Endothelial cell of umbilical vein (primary cell): ENCODE results near the gene RASGRF2. TPM values are rescaled to one million over a fixed set of nuclear protein-coding genes. Genes with fewer than 3 reads are reported as not detected.

Experiments
- BruUV-seq: library from RNA; stranded (reverse); fragments of 400-500 nt; replicated peaks from 2 replicates; lab custom pipeline; 2021; lab: Mats Ljungman, UMichigan
- CTCF ChIA-PET: fragments of 300-600, 350-600 bp; sonication (Branson Sonifier 250); formaldehyde crosslinking; loops from one replicate; lab custom pipeline; 2021; ENCODE audit warnings: antibody characterized with exemption, inconsistent platforms; lab: Charles Lee
- POLR2A ChIA-PET: fragments of 300-600, 350-600 bp; sonication (Branson Sonifier 250); formaldehyde crosslinking; loops from one replicate; lab custom pipeline; 2021; ENCODE audit warnings: antibody characterized with exemption, inconsistent platforms; lab: Charles Lee
- DNase-seq: peaks from one replicate; pipeline ENCODE4 v3.0.0-alpha.2; 2011; ENCODE audit warnings: low read depth, low spot score
- FAIRE-seq: peaks from 2 replicates; lab custom pipeline; 2011; peaks lifted over from hg19 to GRCh38; lab: Jason Lieb, UNC
- H2AFZ ChIP-seq: 2 replicates; pipeline ENCODE4 v1.6.0; 2012; ENCODE audit warnings: low read depth, low read length, control low read depth, inconsistent platforms
- H3K27ac ChIP-seq: 2 replicates; pipeline ENCODE4 v1.5.1; 2011; ENCODE audit warnings: low read depth, mild to moderate bottlenecking, control low read depth, low read length, moderate library complexity; ENCODE audit not compliant: insufficient read depth
- H3K27me3 ChIP-seq, 2 experiments: 2 replicates each; pipeline versions ENCODE4 v1.6.0 to v1.6.1; 2011; ENCODE audit warnings: low read length in 2 of 2, mixed read lengths in 1 of 2; ENCODE audit not compliant: control insufficient read depth in 2 of 2, insufficient read depth in 2 of 2
- H3K36me3 ChIP-seq, 2 experiments: 2 replicates in 1 of 2; 3 replicates in 1 of 2; pipeline ENCODE4 v1.5.1; 2011; ENCODE audit warnings: low read length in 2 of 2, mild to moderate bottlenecking in 1 of 2, moderate library complexity in 1 of 2; ENCODE audit not compliant: control insufficient read depth in 2 of 2, insufficient read depth in 2 of 2; ENCODE audit errors: extremely low read depth in 1 of 2
- H3K4me1 ChIP-seq: 3 replicates; pipeline ENCODE4 v1.5.1; 2011; ENCODE audit warnings: mild to moderate bottlenecking, low read length; ENCODE audit not compliant: control insufficient read depth, insufficient read depth; ENCODE audit errors: extremely low read depth
- H3K4me2 ChIP-seq: 2 replicates; pipeline ENCODE4 v1.6.1; 2011; ENCODE audit warnings: low read length, control low read depth, mixed read lengths; ENCODE audit not compliant: insufficient read depth
- H3K4me3 ChIP-seq, 3 experiments: fragments of 200-600 bp in 1 of 3; sonication (generic), shearing (Covaris generic) in 1 of 3; replicated peaks in 1 of 3; 2 replicates each; pipeline ENCODE4 v1.5.1; 2011 to 2016; ENCODE audit warnings: control low read depth in 3 of 3, low read length in 3 of 3, mild to moderate bottlenecking in 2 of 3, inconsistent platforms in 1 of 3, low read depth in 1 of 3, moderate library complexity in 1 of 3; ENCODE audit not compliant: insufficient read depth in 1 of 3
- H3K79me2 ChIP-seq: 2 replicates; pipeline ENCODE4 v1.6.0; 2012; ENCODE audit warnings: low read length, inconsistent platforms; ENCODE audit not compliant: control insufficient read depth, insufficient read depth
- H3K9ac ChIP-seq: replicated peaks from 2 replicates; pipeline ENCODE3; 2011; ENCODE audit warnings: low read length, control low read depth; ENCODE audit not compliant: insufficient read depth; ENCODE audit errors: extremely low read depth
- H3K9me1 ChIP-seq: replicated peaks from 3 replicates; pipeline ENCODE4 v1.6.0; 2011; ENCODE audit warnings: mild to moderate bottlenecking, low read length; ENCODE audit not compliant: control insufficient read depth, insufficient read depth; ENCODE audit errors: extremely low read depth
- H3K9me3 ChIP-seq: replicated peaks from 2 replicates; pipeline ENCODE4 v1.5.1; 2012; ENCODE audit warnings: low read length, inconsistent platforms; ENCODE audit not compliant: control insufficient read depth, insufficient read depth
- H4K20me1 ChIP-seq: replicated peaks from 2 replicates; pipeline ENCODE3; 2011; ENCODE audit warnings: mild to moderate bottlenecking, low read length; ENCODE audit not compliant: control insufficient read depth, insufficient read depth; ENCODE audit errors: extremely low read depth
- EZH2 ChIP-seq: IDR thresholded peaks from 2 replicates; pipeline ENCODE4 v1.6.1; 2012; ENCODE audit warnings: borderline replicate concordance, low read depth, mild to moderate bottlenecking, moderate library complexity, low read length, inconsistent platforms; ENCODE audit not compliant: severe bottlenecking
- FOS ChIP-seq: IDR thresholded peaks from 2 replicates; pipeline ENCODE4 v1.6.1; 2011; ENCODE audit warnings: mild to moderate bottlenecking, low read length, moderate library complexity, borderline replicate concordance; ENCODE audit not compliant: insufficient read depth
- GATA2 ChIP-seq: IDR thresholded peaks from 2 replicates; pipeline ENCODE4 v1.7.0; 2011; ENCODE audit warnings: low read depth, mild to moderate bottlenecking, moderate library complexity, mixed read lengths, low read length; ENCODE audit not compliant: insufficient read length, insufficient read depth
- JUN ChIP-seq: IDR thresholded peaks from 2 replicates; pipeline ENCODE4 v1.6.1; 2011; ENCODE audit warnings: borderline replicate concordance, low read depth; ENCODE audit not compliant: insufficient read length, insufficient read depth
- MYC ChIP-seq: IDR thresholded peaks from one replicate; pipeline ENCODE4 v1.6.1; 2011; ENCODE audit warnings: mild to moderate bottlenecking, low read depth, low read length
- POLR2A ChIP-seq: IDR thresholded peaks from 2 replicates; pipeline ENCODE4 v1.6.1; 2012; ENCODE audit warnings: low read depth, mild to moderate bottlenecking, control low read depth, low read length
- POLR2AphosphoS5 ChIP-seq: IDR thresholded peaks from 2 replicates; pipeline ENCODE4 v1.6.1; 2012; ENCODE audit warnings: low read depth, mild to moderate bottlenecking, control low read depth, low read length, moderate library complexity; ENCODE audit not compliant: insufficient read depth
- dilution Hi-C: fragments of 300-500 bp; cut with MboI; formaldehyde crosslinking; loops from one replicate; pipeline ENCODE4 v1.15.0; 2019; ENCODE audit warnings: low sequenced_read_pairs; ENCODE audit not compliant: extremely low pct_ligation_motif_present
- intact Hi-C: fragments of 100-400 bp; cut with micrococcal nuclease; formaldehyde crosslinking; loops from one replicate; pipeline ENCODE4 v1.10.0; 2022
- polyA plus RNA-seq, 4 experiments: library from polyadenylated mRNA; depleted of rRNA in 3 of 4; stranded (reverse) in 3 of 4; unstranded in 1 of 4; fragments of >200 nt; gene quantifications; 2 replicates each; pipeline versions ENCODE4 v1.2.1 to v1.2.3, GENCODE V29; 2011 to 2012; ENCODE audit warnings: missing spikeins in 1 of 4
- total RNA-seq: library from RNA; stranded (reverse); gene quantifications from 2 replicates; pipeline ENCODE4 v1.2.3, GENCODE V29; 2021
- TF ChIP-seq, protein P1 (sequence below), 2 donors: IDR thresholded peaks; 1 replicate in 1 of 2; 2 replicates in 1 of 2; pipeline ENCODE4 v1.5.1; 2011; ENCODE audit warnings: low read length in 2 of 2, mild to moderate bottlenecking in 2 of 2, moderate library complexity in 2 of 2, control low read depth in 1 of 2, inconsistent platforms in 1 of 2, low read depth in 1 of 2; ENCODE audit not compliant: insufficient read depth in 1 of 2; ENCODE audit errors: extremely low read depth in 1 of 2
- TF ChIP-seq, protein P2 (sequence below): IDR thresholded peaks from 2 replicates; pipeline ENCODE4 v1.6.1; 2011; ENCODE audit not compliant: insufficient read depth, insufficient read length

RASGRF2 gene
- total and polyA plus RNA-seq, 2 donors (not counting 3 experiments of a cell fraction or from before 2014, with no cell fraction given), result 0.41 to 4.0 TPM

DNA sequence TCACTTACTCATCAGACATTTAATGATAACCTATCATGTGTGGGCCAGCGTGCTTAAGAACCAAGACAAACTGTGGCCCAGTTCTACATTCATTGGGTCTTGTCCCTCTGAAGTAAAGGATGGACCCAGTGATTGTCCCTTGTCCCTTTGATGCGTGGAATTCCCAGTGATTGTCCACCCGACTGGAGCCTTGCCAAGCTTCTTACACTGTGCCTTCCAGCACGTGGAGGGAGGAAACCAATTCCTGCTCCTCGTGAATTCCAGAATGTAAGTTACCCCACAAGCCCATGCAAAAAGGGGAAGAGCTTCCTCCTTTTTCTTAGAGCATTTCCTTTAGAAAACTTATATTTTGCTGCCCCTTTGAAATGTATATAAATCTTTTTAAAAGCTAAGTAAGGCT lies 280.8 kb downstream of the RASGRF2 start:
- POLR2A ChIA-PET, result no interaction called here
- Histone ChIP-seq H3K9me3 (no peaks in the 10 kb centered on the region), H3K9me1 (no peaks in the 10 kb centered on the region), H3K4me3 (no peak overlapping the region), H3K4me2 (no peak overlapping the region), H3K4me1 (no peaks in the 10 kb centered on the region), H3K36me3 (no peaks in the 10 kb centered on the region), H2AFZ (no peak overlapping the region), H3K27me3 (no peaks in the 10 kb centered on the region), H4K20me1 (no peaks in the 10 kb centered on the region), H3K27ac (no peak overlapping the region), H3K9ac (no peak overlapping the region), H3K79me2 (no peaks in the 10 kb centered on the region)
- FAIRE-seq, result no peak
- CTCF ChIA-PET, result no interaction called here
- intact Hi-C loops (no loop called here), dilution Hi-C loops (no loop called here)
- TF ChIP-seq GATA2, result no peak
- TF ChIP-seq POLR2AphosphoS5, result no peak
- TF ChIP-seq, protein P1, sequence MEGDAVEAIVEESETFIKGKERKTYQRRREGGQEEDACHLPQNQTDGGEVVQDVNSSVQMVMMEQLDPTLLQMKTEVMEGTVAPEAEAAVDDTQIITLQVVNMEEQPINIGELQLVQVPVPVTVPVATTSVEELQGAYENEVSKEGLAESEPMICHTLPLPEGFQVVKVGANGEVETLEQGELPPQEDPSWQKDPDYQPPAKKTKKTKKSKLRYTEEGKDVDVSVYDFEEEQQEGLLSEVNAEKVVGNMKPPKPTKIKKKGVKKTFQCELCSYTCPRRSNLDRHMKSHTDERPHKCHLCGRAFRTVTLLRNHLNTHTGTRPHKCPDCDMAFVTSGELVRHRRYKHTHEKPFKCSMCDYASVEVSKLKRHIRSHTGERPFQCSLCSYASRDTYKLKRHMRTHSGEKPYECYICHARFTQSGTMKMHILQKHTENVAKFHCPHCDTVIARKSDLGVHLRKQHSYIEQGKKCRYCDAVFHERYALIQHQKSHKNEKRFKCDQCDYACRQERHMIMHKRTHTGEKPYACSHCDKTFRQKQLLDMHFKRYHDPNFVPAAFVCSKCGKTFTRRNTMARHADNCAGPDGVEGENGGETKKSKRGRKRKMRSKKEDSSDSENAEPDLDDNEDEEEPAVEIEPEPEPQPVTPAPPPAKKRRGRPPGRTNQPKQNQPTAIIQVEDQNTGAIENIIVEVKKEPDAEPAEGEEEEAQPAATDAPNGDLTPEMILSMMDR (IDR thresholded peaks at IDR 0.05; ENCODE audit: extremely low read depth in 1 of 2, insufficient read depth in 1 of 2, low read depth in 1 of 2, low read length in 2 of 2), result no peak
- TF ChIP-seq, protein P2, sequence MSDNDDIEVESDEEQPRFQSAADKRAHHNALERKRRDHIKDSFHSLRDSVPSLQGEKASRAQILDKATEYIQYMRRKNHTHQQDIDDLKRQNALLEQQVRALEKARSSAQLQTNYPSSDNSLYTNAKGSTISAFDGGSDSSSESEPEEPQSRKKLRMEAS, result no peak
- no peak for TF ChIP-seq EZH2
- no peak for TF ChIP-seq POLR2A
- TF ChIP-seq MYC, result no peak
- no peak for TF ChIP-seq JUN
- no peak for TF ChIP-seq FOS
- no TSS peak for BruUV-seq
- DNase-seq, result no peak
